ENCODE results near the gene NFIA.

Gene NFIA

DNA sequence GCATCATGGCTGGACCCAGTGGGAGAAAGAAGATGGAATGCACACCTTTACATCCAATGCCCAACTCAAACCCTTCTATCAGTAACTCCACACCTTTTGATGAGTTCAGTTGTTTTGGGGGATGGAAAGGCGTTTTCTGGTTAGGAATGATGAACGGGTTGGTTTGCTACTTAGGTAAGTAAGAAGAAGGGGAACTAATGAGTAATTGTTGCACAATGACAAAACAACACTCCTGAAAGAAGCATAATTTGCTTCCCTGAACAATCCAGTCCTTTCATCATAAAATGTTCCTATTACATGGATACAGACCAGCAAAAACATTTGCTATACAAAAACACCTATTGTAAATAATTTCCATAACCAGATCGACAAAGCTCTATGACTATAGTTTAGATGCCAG lies 35.9 kb upstream of the NFIA start:
- TF ChIP-seq YY1 (IDR thresholded peaks at IDR 0.05; ENCODE audit: low read depth) (no peak), TCF12 (IDR thresholded peaks at IDR 0.05; ENCODE audit: low read depth) (no peak)
- TF ChIP-seq, protein P1, sequence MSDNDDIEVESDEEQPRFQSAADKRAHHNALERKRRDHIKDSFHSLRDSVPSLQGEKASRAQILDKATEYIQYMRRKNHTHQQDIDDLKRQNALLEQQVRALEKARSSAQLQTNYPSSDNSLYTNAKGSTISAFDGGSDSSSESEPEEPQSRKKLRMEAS (IDR thresholded peaks at IDR 0.05), result no peak

DNA sequence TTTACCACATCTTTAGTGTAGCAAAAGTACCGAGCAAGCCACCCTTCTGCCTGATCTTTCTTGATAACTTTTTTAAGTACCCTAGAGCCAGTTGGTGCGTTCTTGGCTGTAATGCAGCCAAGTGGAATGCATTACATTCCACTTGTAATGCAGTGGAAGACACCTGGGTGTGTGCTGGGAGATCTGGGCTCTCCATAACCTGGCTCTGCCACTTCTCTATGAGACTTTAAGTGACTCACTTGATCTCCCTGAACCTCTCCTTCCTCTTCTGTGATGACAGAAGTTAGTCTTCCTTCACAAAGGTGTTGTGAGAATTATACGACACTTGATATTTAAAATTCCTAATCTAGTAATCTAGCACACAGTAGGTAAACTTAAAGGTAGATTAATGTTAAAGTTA lies 35.3 kb upstream of the NFIA start:
- TF ChIP-seq NFIC (IDR thresholded peaks at IDR 0.05) (no peak), FOXM1 (IDR thresholded peaks at IDR 0.05; ENCODE audit: borderline replicate concordance, low read depth) (no peak), CREB1 (IDR thresholded peaks at IDR 0.05; ENCODE audit: low read depth) (no peak)

DNA sequence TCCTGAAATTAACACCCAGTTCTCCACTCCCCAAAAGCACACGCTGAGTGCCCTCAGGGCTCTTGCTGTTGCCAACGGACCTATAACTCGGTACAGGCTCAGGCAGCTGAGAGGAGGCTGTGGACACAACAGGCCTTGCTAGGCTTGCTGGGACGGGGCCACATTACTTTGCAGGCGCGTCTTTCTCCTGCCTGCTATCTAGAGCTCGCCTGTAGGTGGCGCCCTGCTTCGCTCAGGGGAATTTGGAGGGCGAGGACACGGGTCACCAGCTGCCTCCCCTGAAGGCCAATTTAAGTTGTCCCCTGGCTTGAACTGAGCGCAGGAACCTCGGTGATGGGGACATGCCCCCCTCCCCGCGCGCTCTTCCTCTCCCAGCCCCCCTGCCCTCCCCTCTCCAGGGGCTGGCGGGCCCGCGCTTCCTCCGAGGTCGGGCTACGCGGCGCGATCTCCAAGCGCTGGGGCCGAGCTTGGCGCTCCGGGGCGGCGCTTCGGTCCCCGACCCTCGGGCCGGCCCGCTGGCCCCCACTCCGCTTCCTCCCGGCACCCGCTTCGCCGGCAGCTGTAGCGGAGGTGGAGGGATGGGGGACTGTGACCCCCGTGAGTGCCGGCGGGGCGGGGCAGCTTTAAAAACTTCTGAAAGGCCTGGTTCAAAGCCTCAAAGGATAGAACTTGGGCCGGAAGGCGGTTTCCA lies 32.4 kb upstream of the NFIA start:
- no peak for TF ChIP-seq CREB1 (IDR thresholded peaks at IDR 0.05; ENCODE audit: low read depth)
- no peak; the same call in 1 of the 2 replicates for TF ChIP-seq TAF1 (IDR thresholded peaks at IDR 0.05; ENCODE audit: low read depth)
- TF ChIP-seq EGR1 (IDR thresholded peaks at IDR 0.05), result 0 out of 2 replicates have a peak, but pooled peaks have one; percentile 7
- TF ChIP-seq, protein P2, sequence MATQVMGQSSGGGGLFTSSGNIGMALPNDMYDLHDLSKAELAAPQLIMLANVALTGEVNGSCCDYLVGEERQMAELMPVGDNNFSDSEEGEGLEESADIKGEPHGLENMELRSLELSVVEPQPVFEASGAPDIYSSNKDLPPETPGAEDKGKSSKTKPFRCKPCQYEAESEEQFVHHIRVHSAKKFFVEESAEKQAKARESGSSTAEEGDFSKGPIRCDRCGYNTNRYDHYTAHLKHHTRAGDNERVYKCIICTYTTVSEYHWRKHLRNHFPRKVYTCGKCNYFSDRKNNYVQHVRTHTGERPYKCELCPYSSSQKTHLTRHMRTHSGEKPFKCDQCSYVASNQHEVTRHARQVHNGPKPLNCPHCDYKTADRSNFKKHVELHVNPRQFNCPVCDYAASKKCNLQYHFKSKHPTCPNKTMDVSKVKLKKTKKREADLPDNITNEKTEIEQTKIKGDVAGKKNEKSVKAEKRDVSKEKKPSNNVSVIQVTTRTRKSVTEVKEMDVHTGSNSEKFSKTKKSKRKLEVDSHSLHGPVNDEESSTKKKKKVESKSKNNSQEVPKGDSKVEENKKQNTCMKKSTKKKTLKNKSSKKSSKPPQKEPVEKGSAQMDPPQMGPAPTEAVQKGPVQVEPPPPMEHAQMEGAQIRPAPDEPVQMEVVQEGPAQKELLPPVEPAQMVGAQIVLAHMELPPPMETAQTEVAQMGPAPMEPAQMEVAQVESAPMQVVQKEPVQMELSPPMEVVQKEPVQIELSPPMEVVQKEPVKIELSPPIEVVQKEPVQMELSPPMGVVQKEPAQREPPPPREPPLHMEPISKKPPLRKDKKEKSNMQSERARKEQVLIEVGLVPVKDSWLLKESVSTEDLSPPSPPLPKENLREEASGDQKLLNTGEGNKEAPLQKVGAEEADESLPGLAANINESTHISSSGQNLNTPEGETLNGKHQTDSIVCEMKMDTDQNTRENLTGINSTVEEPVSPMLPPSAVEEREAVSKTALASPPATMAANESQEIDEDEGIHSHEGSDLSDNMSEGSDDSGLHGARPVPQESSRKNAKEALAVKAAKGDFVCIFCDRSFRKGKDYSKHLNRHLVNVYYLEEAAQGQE (IDR thresholded peaks at IDR 0.05; ENCODE audit: low read depth), result no peak
- peak; percentile 35; the same call in 1 of the 2 replicates for TF ChIP-seq TCF12 (IDR thresholded peaks at IDR 0.05; ENCODE audit: low read depth)
- TF ChIP-seq YY1 (IDR thresholded peaks at IDR 0.05; ENCODE audit: low read depth), result no peak
- peak; percentile 88 for TF ChIP-seq RAD21 (IDR thresholded peaks at IDR 0.05; ENCODE audit: low read depth)
- TF ChIP-seq TEAD4 (IDR thresholded peaks at IDR 0.05), result peak; percentile 40; the same call in 1 of the 2 replicates
- TF ChIP-seq, protein P1 (IDR thresholded peaks at IDR 0.05), result no peak; the same call in none of the 2 replicates
- no peak; the same call in 1 of the 2 replicates for TF ChIP-seq NFIC (IDR thresholded peaks at IDR 0.05)
- TF ChIP-seq FOXM1 (IDR thresholded peaks at IDR 0.05; ENCODE audit: borderline replicate concordance, low read depth), result no peak
- TF ChIP-seq ZBTB7A (IDR thresholded peaks at IDR 0.05; ENCODE audit: low read depth), result peak; percentile 77; the same call in 1 of the 2 replicates
- no peak for TF ChIP-seq EP300 (IDR thresholded peaks at IDR 0.05; ENCODE audit: borderline replicate concordance)

DNA sequence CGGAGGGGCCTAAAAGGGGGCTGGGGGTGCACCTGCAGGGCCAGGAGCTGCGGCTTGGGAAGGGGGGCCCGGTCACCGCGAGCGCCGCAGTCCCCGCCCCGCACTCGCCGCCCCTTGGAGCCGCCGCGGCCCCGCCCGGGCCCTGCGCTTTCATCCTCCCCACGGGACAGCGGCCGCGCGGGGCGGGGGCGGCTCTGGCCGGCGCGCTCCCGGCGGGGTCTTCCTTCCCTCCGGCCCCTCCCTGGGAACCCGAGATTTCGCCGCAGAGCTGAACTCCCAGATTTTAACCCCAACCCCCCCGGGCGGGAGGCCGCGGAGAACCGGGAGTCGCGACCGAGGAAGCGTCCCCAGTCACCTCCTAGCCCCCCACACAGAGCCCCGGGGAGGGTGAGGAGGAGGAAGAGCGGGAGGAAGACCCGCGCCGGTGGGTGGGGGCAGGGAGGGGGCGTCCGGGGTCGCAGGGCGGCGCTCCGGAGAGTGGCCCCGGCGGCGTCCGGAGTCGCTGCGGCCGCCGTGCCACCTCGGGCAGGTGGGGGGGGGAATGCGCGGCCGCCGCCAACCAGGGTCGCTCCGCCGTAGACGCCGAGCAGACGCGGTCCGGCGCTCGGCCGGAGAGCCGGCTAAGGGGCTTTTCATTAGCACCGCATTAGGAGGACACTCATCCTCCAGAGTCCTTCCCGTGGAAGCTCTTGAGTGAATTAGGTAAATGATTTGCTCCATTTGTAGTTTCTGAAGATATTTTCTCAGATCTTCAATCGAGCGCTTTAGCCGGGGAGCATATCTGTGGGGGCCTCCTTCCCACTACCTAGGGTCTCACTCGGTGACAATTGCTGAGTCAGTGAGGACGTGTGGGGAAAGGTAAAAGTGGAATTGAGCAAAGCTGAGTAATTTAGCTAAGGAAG lies 31.6 kb upstream of the NFIA start:
- TF ChIP-seq ZBTB7A (IDR thresholded peaks at IDR 0.05; ENCODE audit: low read depth), result no peak; the same call in 1 of the 2 replicates
- TF ChIP-seq YY1 (IDR thresholded peaks at IDR 0.05; ENCODE audit: low read depth), result no peak
- TF ChIP-seq EGR1 (IDR thresholded peaks at IDR 0.05), result no peak
- no peak for TF ChIP-seq CEBPB (IDR thresholded peaks at IDR 0.05)
- TF ChIP-seq TAF1 (IDR thresholded peaks at IDR 0.05; ENCODE audit: low read depth), result no peak
- no peak for TF ChIP-seq RAD21 (IDR thresholded peaks at IDR 0.05; ENCODE audit: low read depth)
- peak; percentile 3; the same call in 1 of the 2 replicates for TF ChIP-seq TCF12 (IDR thresholded peaks at IDR 0.05; ENCODE audit: low read depth)
- TF ChIP-seq, protein P2 (IDR thresholded peaks at IDR 0.05; ENCODE audit: low read depth), result no peak
- TF ChIP-seq FOXM1 (IDR thresholded peaks at IDR 0.05; ENCODE audit: borderline replicate concordance, low read depth), result no peak
- TF ChIP-seq, protein P3, sequence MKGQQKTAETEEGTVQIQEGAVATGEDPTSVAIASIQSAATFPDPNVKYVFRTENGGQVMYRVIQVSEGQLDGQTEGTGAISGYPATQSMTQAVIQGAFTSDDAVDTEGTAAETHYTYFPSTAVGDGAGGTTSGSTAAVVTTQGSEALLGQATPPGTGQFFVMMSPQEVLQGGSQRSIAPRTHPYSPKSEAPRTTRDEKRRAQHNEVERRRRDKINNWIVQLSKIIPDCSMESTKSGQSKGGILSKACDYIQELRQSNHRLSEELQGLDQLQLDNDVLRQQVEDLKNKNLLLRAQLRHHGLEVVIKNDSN (IDR thresholded peaks at IDR 0.05), result no peak
- TF ChIP-seq EP300 (IDR thresholded peaks at IDR 0.05; ENCODE audit: borderline replicate concordance), result 0 out of 2 replicates have a peak, but pooled peaks have one; percentile 24
- TF ChIP-seq, protein P1 (IDR thresholded peaks at IDR 0.05), result 0 out of 2 replicates have a peak, but pooled peaks have one; percentile 14
- no peak for TF ChIP-seq NFIC (IDR thresholded peaks at IDR 0.05)
- no peak for TF ChIP-seq TEAD4 (IDR thresholded peaks at IDR 0.05)
- TF ChIP-seq CREB1 (IDR thresholded peaks at IDR 0.05; ENCODE audit: low read depth), result no peak

DNA sequence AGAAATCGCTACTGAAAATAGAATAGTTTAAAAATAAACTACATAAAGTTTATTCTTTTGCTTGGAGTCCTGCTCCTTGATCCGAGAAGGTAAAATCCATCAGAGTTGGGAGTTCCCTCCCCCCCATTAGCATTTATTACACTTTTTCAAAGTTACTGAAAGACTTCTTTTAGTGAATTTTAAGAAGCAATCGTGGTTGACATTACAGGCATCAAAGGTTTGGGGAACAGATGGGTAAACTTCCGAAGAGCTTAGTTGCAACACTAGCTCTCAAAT lies 31.0 kb upstream of the NFIA start:
- TF ChIP-seq EP300 (IDR thresholded peaks at IDR 0.05; ENCODE audit: borderline replicate concordance) (no peak), TAF1 (IDR thresholded peaks at IDR 0.05; ENCODE audit: low read depth) (no peak), FOXM1 (IDR thresholded peaks at IDR 0.05; ENCODE audit: borderline replicate concordance, low read depth) (no peak), CREB1 (IDR thresholded peaks at IDR 0.05; ENCODE audit: low read depth) (no peak), YY1 (IDR thresholded peaks at IDR 0.05; ENCODE audit: low read depth) (no peak), CEBPB (IDR thresholded peaks at IDR 0.05) (no peak), TCF12 (IDR thresholded peaks at IDR 0.05; ENCODE audit: low read depth) (no peak), RAD21 (IDR thresholded peaks at IDR 0.05; ENCODE audit: low read depth) (no peak), EGR1 (IDR thresholded peaks at IDR 0.05) (no peak), ZBTB7A (IDR thresholded peaks at IDR 0.05; ENCODE audit: low read depth) (no peak), NFIC (IDR thresholded peaks at IDR 0.05) (no peak)
- TF ChIP-seq, protein P3 (IDR thresholded peaks at IDR 0.05), result no peak
- TF ChIP-seq, protein P1 (IDR thresholded peaks at IDR 0.05), result no peak

Measured in Ishikawa (cell line).